Aorta (tissue), 5 donors: ENCODE results near the gene NAPB. TPM values are rescaled to one million over a fixed set of nuclear protein-coding genes. Genes with fewer than 3 reads are reported as not detected.

Source experiments
- ATAC-seq: fragments of 200-7000 bp; cut with Tn5 transposase; one replicate; pipeline ENCODE4 v1.9.1; 2022; ENCODE audit warnings: moderate library complexity; ENCODE audit not compliant: low FRiP score
- DNase-seq, 2 donors: peaks; one replicate each; pipeline ENCODE4 v3.0.0-alpha.2; 2020
- H3K27ac ChIP-seq, 2 donors: one replicate each; pipeline ENCODE4 v1.5.1; 2013; ENCODE audit warnings: low read length in 2 of 2, mild to moderate bottlenecking in 2 of 2, moderate library complexity in 2 of 2, control low read depth in 1 of 2, inconsistent platforms in 1 of 2, low read depth in 1 of 2
- H3K27me3 ChIP-seq, 2 donors: one replicate each; pipeline ENCODE4 v1.6.1; 2013; ENCODE audit warnings: control low read depth in 1 of 2, low read length in 1 of 2, mild to moderate bottlenecking in 1 of 2, moderate library complexity in 1 of 2; ENCODE audit not compliant: insufficient read depth in 2 of 2, control insufficient read depth in 1 of 2
- H3K36me3 ChIP-seq, 2 donors: one replicate each; pipeline ENCODE4 v1.6.1; 2013; ENCODE audit warnings: control low read depth in 1 of 2, low read length in 1 of 2, mild to moderate bottlenecking in 1 of 2; ENCODE audit not compliant: insufficient read depth in 2 of 2, control insufficient read depth in 1 of 2
- H3K4me1 ChIP-seq, 2 donors: one replicate each; pipeline ENCODE4 v1.6.1; 2013; ENCODE audit warnings: low read length in 2 of 2, control low read depth in 1 of 2, mild to moderate bottlenecking in 1 of 2, moderate library complexity in 1 of 2; ENCODE audit not compliant: insufficient read depth in 2 of 2, control insufficient read depth in 1 of 2
- H3K4me3 ChIP-seq, 2 donors: one replicate each; pipeline ENCODE4 v1.5.1; 2013; ENCODE audit warnings: low read length in 2 of 2, control low read depth in 1 of 2, mild to moderate bottlenecking in 1 of 2
- H3K9me3 ChIP-seq: one replicate; pipeline ENCODE4 v1.6.1; 2013; ENCODE audit warnings: mild to moderate bottlenecking, low read length; ENCODE audit not compliant: control insufficient read depth
- WGBS, 2 donors: extraction: QIAGEN DNeasy Blood & Tissue Kit; methylation state at CpG; one replicate each; pipeline ENCODE4 v1.1.7; 2013; 5-methylcytosine and 5-hydroxymethylcytosine counted together
- intact Hi-C, 2 donors: fragments of 100-400 bp; cut with DNase I; formaldehyde crosslinking; loops; one replicate each; pipeline versions ENCODE4 v1.14.2 to v1.15.0; 2022
- polyA plus RNA-seq, 2 donors: library from polyadenylated mRNA; stranded (reverse); fragments of 200-250 nt; gene quantifications; one replicate each; pipeline ENCODE4 v1.2.3, GENCODE V29; 2013
- total RNA-seq, 2 donors: library from RNA; stranded (reverse); fragmentation: NEBNext Ultra II Directional; extraction: Animal tissue kit (Norgen Biotek cat#: 25700); gene quantifications; one replicate each; pipeline ENCODE4 v1.2.1, GENCODE V29; 2021
- donor health status: healthy with polysubstance abuse.
- donor health status: Bipolar disorder and iron deficiency.
- donor health status: DM: no; HTN: no; CAD: no.
- donor health status: DM: no; HTN: no; CAD: no.
- donor health status: DM: yes; HTN: yes; CAD: no.

The NAPB gene
- total and polyA plus RNA-seq, 4 donors: 6.6 to 15.2 (median 10.2) TPM

DNA sequence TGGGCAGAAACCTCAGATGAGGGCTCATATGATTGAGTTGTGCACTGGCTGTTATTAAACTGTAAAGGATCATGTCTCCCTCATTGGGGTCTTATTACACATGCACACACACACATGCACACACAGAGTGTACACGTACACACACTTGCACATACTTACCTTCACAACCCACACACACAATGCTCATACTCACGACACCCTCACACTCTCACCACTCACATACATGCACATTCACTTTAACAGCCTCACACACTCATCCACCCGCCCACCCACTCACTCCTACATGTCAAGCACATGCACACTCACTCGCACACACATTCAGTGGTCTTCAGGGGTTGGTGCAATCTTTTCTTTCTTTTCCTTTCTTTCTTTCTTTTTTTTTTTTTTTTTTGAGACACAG is 23.6 kb upstream of the NAPB start:
- Histone ChIP-seq H3K27me3 (no peaks in the 10 kb centered on the region), H3K4me1 (no peaks in the 10 kb centered on the region), H3K4me3 (no peak overlapping the region), H3K9me3 (no peaks in the 10 kb centered on the region), H3K27ac (no peak overlapping the region), H3K36me3 (no peaks in the 10 kb centered on the region)
- no peak for ATAC-seq
- WGBS, 2 donors: 88 to 91% methylated on average over 4 of the region's 4 CpGs
- intact Hi-C loops: loop anchor here (5.0 to 10.0 kb wide), 3 partner anchors 160 to 552 kb away; partner anchors contain the start of gene CST9 (in 2 of the 2)
- DNase-seq: no peak

DNA sequence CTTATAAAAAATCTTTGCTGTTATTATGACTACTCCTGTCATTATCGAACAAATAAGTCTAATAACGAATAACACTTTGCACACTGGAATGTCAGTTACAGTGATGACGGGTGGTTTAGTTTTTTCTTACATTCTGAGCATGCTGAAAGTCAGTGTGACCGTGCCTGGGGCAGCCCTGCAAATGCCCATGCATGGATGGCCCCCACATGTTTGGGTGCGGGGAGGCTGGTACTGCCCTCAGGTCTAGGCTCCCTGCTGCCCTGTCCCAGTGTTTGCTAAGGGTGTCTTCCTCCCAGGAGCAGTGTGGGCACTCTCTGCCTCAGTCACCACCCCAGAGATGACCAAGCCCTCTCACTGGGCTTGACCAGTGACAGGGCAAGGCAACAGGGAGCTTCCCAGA is 21.1 kb upstream of the NAPB start:
- H3K4me1 ChIP-seq: no peaks in the 10 kb centered on the region
- H3K27me3 ChIP-seq: no peaks in the 10 kb centered on the region
- no peaks in the 10 kb centered on the region for H3K36me3 ChIP-seq
- WGBS, 2 donors: 60 to 78% methylated on average over 5 of the region's 5 CpGs
- DNase-seq (no peak), ATAC-seq (no peak)
- H3K27ac ChIP-seq: no peak overlapping the region
- intact Hi-C loops: loop anchor here (5.0 to 10.0 kb wide), 3 partner anchors 162 to 555 kb away; partner anchors contain the start of gene CST9 (in 2 of the 2)
- no peaks in the 10 kb centered on the region for H3K9me3 ChIP-seq
- no peak overlapping the region for H3K4me3 ChIP-seq

DNA sequence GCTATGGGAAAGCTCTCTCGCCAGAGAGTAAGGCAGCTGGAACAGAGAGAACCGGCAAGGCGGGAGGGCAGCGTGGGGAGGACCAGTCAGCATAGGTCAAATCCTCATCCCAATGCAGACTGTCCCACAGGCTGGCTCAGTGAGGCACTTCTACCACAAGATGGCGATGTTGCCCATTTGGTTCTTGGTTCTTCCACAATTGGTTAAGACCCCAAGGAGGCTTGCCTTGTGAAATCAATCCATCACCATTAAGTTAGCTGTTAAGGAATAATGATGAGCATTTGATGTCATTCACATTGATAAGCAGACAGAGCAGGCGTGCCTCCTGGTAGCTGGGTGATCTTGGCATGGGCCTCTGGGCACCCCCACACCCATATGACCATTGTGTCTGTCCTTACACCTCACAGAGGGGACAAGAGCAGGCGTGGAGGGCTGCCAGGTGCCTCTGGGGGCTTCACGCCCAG is 20.6 kb upstream of the NAPB start:
- WGBS, 2 donors: 17% methylated on average over 8 of the region's 8 CpGs
- Histone ChIP-seq H3K4me1 (no peaks in the 10 kb centered on the region), H3K9me3 (no peaks in the 10 kb centered on the region), H3K27ac (no peak overlapping the region), H3K27me3 (no peaks in the 10 kb centered on the region), H3K4me3 (no peak overlapping the region), H3K36me3 (no peaks in the 10 kb centered on the region)
- peak; percentile 69 to 79 for DNase-seq
- peak; percentile 74 for ATAC-seq
- intact Hi-C loops: loop anchor here (5.0 to 10.0 kb wide), 3 partner anchors 163 to 555 kb away; partner anchors contain the start of gene CST9 (in 2 of the 2)

DNA sequence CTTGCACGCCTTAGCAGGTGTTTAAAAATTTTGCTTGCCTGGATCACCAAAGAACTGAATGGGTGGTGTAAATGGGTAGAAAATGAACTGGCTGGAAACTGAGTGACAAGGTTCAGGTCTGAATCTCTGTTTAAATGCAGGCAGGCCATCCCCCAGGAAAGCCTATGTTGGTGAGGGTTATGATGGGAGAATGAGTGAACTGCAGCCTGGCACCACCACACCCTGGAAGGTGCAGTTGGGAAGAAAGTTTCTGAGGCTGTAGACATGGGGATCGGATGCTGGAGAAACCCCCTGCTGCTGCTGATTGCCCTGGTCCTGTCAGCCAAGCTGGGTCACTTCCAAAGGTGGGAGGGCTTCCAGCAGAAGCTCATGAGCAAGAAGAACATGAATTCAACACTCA is 18.7 kb upstream of the NAPB start:
- no peak overlapping the region for H3K27ac ChIP-seq
- no peaks in the 10 kb centered on the region for H3K9me3 ChIP-seq
- no peaks in the 10 kb centered on the region for H3K27me3 ChIP-seq
- DNase-seq (no peak), ATAC-seq (no peak)
- intact Hi-C loops: loop anchor here (5.0 to 10.0 kb wide), 3 partner anchors 165 to 557 kb away; partner anchors contain the start of gene CST9 (in 2 of the 2)
- no peak overlapping the region for H3K4me3 ChIP-seq
- no peaks in the 10 kb centered on the region for H3K4me1 ChIP-seq
- WGBS, 2 donors: 82 to 85% methylated on average over 2 of the region's 2 CpGs
- no peaks in the 10 kb centered on the region for H3K36me3 ChIP-seq

DNA sequence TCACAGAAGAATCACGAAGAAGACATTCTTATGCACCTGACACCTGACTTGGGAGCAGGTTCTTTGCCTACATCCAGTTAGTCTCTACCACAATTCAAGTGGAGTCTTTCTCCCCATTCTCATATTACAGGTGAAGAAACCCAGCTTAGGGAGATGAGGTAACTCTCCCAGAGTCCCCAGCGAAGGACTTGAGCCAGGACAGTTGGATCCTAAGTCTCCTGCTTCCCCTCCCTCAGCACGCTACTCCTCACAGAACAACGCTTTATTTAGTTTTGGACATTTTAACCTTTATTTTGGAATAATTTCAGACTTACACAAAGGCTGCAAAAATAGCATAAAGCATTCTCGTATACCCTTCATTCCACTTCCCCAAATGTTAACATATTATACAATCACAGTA is 17.4 kb upstream of the NAPB start:
- H3K4me3 ChIP-seq: no peak overlapping the region
- no peaks in the 10 kb centered on the region for H3K9me3 ChIP-seq
- H3K4me1 ChIP-seq: no peaks in the 10 kb centered on the region
- intact Hi-C loops: no loop called here
- H3K27me3 ChIP-seq: no peaks in the 10 kb centered on the region
- WGBS, 2 donors: 23 to 24% methylated on average over 5 of the region's 5 CpGs
- DNase-seq: no peak
- H3K27ac ChIP-seq: no peak overlapping the region
- no peaks in the 10 kb centered on the region for H3K36me3 ChIP-seq
- ATAC-seq: no peak

DNA sequence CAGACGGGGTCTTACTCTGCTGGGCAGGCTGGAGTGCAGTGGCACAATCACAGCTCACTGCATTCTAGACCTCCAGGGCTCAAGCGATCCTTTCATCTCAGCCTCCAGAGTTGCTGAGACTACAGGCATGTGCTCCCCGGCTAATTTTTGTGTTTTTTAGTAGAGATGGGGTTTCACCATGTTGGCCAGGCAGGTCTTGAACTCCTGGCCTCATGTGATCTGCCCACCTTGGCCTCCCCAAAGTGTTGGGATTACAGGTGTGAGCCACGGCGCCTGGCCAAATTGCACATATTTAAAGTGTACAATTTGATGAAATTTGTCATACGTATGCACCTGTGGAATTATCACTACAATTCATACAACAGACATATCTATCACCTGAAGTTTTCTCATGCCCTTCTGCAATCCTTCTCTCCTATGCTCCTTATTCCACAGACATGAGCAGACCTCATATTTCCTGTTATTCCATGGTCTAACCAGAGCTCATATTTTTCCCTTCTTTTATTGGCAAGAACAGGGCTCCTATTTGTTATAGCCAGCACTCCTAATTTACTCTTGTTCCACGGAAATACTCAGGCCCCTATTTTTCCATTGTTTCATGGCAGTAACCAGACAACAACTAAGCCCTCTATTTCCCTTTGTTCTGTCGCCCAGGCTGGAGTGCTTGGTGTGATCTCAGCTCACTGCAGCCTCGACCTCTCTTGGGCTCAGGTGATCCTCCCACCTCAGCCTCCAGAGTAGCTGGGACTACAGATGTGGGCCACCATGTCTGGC is 16.0 kb upstream of the NAPB start:
- intact Hi-C loops: no loop called here
- 86 to 88% methylated on average over 9 of the region's 9 CpGs for WGBS, 2 donors
- Histone ChIP-seq H3K27me3 (no peaks in the 10 kb centered on the region), H3K4me3 (no peak overlapping the region), H3K27ac (no peak overlapping the region), H3K36me3 (no peaks in the 10 kb centered on the region), H3K9me3 (no peaks in the 10 kb centered on the region), H3K4me1 (no peaks in the 10 kb centered on the region)
- ATAC-seq (no peak), DNase-seq (no peak)

DNA sequence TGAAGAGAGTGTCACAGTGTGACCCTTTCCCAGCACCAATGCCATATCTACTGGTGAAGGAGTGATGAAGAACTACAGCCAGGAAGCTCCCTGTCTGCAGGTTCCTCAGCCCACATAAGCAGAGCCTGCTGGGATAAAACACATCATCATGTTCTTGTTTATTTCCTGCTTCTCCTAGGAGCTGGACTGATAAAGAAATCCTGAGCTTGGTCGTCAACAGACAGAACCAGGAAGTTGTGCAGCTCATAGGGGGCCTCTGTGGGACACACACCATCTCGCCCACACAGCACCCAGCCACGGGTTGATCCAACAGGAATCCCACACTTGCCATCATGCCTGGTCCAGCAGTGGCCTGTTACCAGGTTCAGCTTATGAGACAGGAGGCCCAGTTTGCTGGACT is 15.4 kb upstream of the NAPB start:
- H3K4me3 ChIP-seq: no peak overlapping the region
- no peaks in the 10 kb centered on the region for H3K4me1 ChIP-seq
- no peak overlapping the region for H3K27ac ChIP-seq
- intact Hi-C loops: no loop called here
- no peak for DNase-seq
- WGBS, 2 donors: 67 to 73% methylated on average over 3 of the region's 3 CpGs
- no peaks in the 10 kb centered on the region for H3K9me3 ChIP-seq
- ATAC-seq: no peak
- no peaks in the 10 kb centered on the region for H3K36me3 ChIP-seq
- H3K27me3 ChIP-seq: no peaks in the 10 kb centered on the region

DNA sequence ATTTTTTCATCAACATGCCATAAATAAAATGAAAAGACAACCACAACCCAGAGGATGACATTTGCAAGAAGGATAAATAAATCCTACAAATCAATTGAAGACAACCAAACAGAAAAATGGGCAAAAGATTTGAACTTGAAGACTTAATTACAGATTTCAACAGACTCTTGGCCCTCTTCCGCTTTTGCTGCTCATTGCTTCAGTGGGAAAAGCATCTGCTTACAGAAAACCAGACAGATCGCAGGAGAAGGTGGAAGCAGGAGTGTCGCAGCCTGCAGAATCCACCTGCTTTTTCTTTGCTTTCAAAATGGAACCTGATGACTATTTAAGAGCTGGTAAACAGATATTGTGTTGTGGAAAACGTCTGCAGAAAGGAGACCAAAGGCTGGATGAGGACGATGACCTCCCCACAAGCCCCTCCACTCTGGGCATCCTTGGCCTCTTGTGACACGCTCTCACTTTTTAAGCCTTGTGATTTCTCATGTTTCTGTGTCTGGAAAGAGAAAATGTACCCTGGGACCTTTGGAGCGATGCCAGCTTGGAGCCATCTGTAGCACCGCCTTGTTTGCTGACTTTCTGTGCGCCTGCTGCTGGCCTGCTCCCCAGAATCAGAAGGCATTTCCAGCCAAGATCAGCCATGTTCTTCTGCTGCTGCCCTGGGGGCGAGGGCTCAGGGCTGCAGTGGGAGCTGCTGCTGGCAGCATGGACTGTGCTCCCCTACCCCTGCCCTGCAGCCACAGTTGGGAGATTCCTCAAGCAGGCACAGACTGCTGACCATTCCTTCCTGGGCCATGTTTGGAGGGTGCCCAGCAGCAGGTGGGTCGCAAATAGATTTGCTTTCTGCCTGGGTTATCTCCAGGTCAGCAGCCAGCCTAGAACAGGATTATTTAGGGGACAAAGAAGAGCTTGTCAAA is 14.6 kb upstream of the NAPB start:
- Histone ChIP-seq H3K27me3 (no peaks in the 10 kb centered on the region), H3K36me3 (no peaks in the 10 kb centered on the region), H3K4me3 (no peak overlapping the region), H3K9me3 (no peaks in the 10 kb centered on the region), H3K27ac (no peak overlapping the region), H3K4me1 (no peaks in the 10 kb centered on the region)
- no peak for ATAC-seq
- intact Hi-C loops: no loop called here
- DNase-seq: no peak
- WGBS, 2 donors: 53 to 63% methylated on average over 11 of the region's 11 CpGs
